ENCODE results near the gene ABHD17A.
"Not testable (repeated sequence)": the region's sequence is repeated elsewhere in the genome, so short reads cannot be mapped to it uniquely, and the experiment has no call there.

DNA sequence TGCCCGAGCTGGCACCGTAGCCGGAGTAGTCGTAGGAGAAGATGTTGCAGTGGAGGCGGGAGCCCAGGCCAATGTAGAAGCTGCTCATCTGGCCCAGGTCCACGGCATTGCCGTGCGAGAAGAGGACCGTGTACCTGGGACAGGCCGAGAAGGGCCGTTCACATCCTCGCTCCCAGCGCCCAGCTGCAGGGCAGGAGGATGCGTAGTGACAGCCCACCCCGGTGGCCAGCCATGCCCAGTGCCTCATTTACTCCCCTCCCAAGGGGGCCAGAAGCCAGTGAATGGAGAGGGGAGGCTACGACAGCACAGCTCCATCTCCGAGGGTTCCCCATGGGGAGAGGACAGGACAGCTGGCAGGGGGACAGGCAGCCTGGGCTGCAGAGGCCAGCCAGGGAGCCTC is 5.3 kb downstream of the ABHD17A start:
- TF ChIP-seq CTCF (conservative IDR thresholded peaks at IDR 0.05; ENCODE audit: low read depth, low read length); EZH2phosphoT487 (IDR thresholded peaks at IDR 0.05; ENCODE audit: borderline replicate concordance, low read length); EZH2 (IDR thresholded peaks at IDR 0.05; ENCODE audit: low read length, unreplicated experiment): not testable (repeated sequence)

Measured in PC-3 (cell line).